HCT116 (cell line): ENCODE measurements around the gene SP3. TPM values are rescaled to one million over a fixed set of nuclear protein-coding genes. Genes with fewer than 3 reads are reported as not detected.

Source experiments
- ATAC-seq: fragments of 200-7000 bp; cut with Tn5 transposase; 2 replicates; pipeline ENCODE4 v1.9.1; 2020; ENCODE audit warnings: mild to moderate bottlenecking, moderate library complexity
- BruUV-seq: library from RNA; stranded (reverse); fragments of 400-500 nt; replicated peaks from 2 replicates; lab custom pipeline; 2021; lab: Mats Ljungman, UMichigan
- CTCF ChIA-PET: fragments of 300-600 bp; sonication (Branson Sonifier 250); formaldehyde crosslinking; loops from one replicate; lab custom pipeline; 2021; ENCODE audit warnings: antibody characterized with exemption; lab: Charles Lee
- POLR2A ChIA-PET: fragments of 300-600, 350-600 bp; sonication (Branson Sonifier 250); formaldehyde crosslinking; loops from one replicate; lab custom pipeline; 2021; ENCODE audit warnings: antibody characterized with exemption; lab: Charles Lee
- RAD21 ChIA-PET, 2 experiments: fragments of 300-600 bp; sonication (Branson Sonifier 250); formaldehyde crosslinking; loops; one replicate each; lab custom pipeline; 2023; ENCODE audit warnings: low total read pairs in 2 of 2; ENCODE audit not compliant: uncharacterized antibody in 2 of 2, unreplicated experiment in 2 of 2, low non-redundant PET in 1 of 2; lab: Charles Lee
- DNase-seq: peaks from one replicate; pipeline ENCODE4 v3.0.0-alpha.2; 2010; ENCODE audit warnings: low read depth, low spot score
- H2AFZ ChIP-seq: fragments of 200-600 bp; shearing (Covaris generic), sonication (generic); 2 replicates; pipeline ENCODE4 v1.6.1; 2017; ENCODE audit warnings: low read depth, mixed run types, mixed read lengths, antibody characterized with exemption, low read length; ENCODE audit not compliant: poor library complexity, severe bottlenecking
- H3K27ac ChIP-seq: 2 replicates; pipeline ENCODE4 v1.5.1; 2012; ENCODE audit warnings: low read depth, low read length
- H3K27me3 ChIP-seq: fragments of 200-600 bp; sonication (generic); 2 replicates; pipeline ENCODE4 v1.6.1; 2016; ENCODE audit warnings: mixed run types, low read length, mixed read lengths; ENCODE audit not compliant: insufficient read depth
- H3K36me3 ChIP-seq, 2 experiments: fragments of 200-500 bp in 1 of 2; fragments of 200-600 bp in 1 of 2; sonication (Bioruptor generic) in 1 of 2; sonication (generic) in 1 of 2; 2 replicates each; pipeline versions ENCODE4 v1.5.1 to v1.6.1; 2014 to 2016; ENCODE audit warnings: low read length in 2 of 2, inconsistent platforms in 1 of 2, mixed read lengths in 1 of 2, mixed run types in 1 of 2; ENCODE audit not compliant: insufficient read depth in 2 of 2, control insufficient read depth in 1 of 2
- H3K4me1 ChIP-seq, 2 experiments: fragments of 200-600 bp in 1 of 2; sonication (generic) in 1 of 2; 2 replicates each; pipeline versions ENCODE4 v1.5.1 to v1.6.1; 2012 to 2017; ENCODE audit warnings: low read length in 2 of 2, inconsistent platforms in 1 of 2, mild to moderate bottlenecking in 1 of 2, mixed read lengths in 1 of 2, mixed run types in 1 of 2, moderate library complexity in 1 of 2; ENCODE audit not compliant: insufficient read depth in 2 of 2, control insufficient read depth in 1 of 2
- H3K4me2 ChIP-seq: fragments of 200-600 bp; sonication (generic); 2 replicates; pipeline ENCODE4 v1.6.1; 2017; ENCODE audit warnings: mixed run types, low read length, mixed read lengths
- H3K4me3 ChIP-seq, 2 experiments: fragments of 200-600 bp in 1 of 2; sonication (generic) in 1 of 2; replicated peaks in 1 of 2; 2 replicates each; pipeline ENCODE4 v1.5.1; 2011 to 2016; ENCODE audit warnings: low read length in 2 of 2, control low read depth in 1 of 2, low read depth in 1 of 2, mild to moderate bottlenecking in 1 of 2, mixed read lengths in 1 of 2, mixed run types in 1 of 2
- H3K79me2 ChIP-seq: fragments of 200-600 bp; sonication (generic); 2 replicates; pipeline ENCODE4 v1.6.1; 2017; ENCODE audit warnings: mild to moderate bottlenecking, mixed run types, low read length, moderate library complexity, mixed read lengths; ENCODE audit not compliant: insufficient read depth
- H3K9ac ChIP-seq: fragments of 200-600 bp; sonication (generic); 2 replicates; pipeline ENCODE4 v1.6.1; 2016; ENCODE audit warnings: low read length, mixed read lengths
- H3K9me2 ChIP-seq: fragments of 200-600 bp; sonication (generic), shearing (Covaris generic); 2 replicates; pipeline ENCODE4 v1.6.1; 2017; ENCODE audit warnings: mixed run types, mild to moderate bottlenecking, moderate library complexity; ENCODE audit not compliant: insufficient read depth
- H3K9me3 ChIP-seq, 2 experiments: fragments of 200-500 bp in 1 of 2; fragments of 200-600 bp in 1 of 2; sonication (Bioruptor generic) in 1 of 2; sonication (generic) in 1 of 2; 2 replicates each; pipeline ENCODE4 v1.6.1; 2014 to 2017; ENCODE audit warnings: low read length in 2 of 2, mixed read lengths in 2 of 2, inconsistent platforms in 1 of 2, low read depth in 1 of 2, mild to moderate bottlenecking in 1 of 2, mixed run types in 1 of 2, moderate library complexity in 1 of 2; ENCODE audit not compliant: control insufficient read depth in 1 of 2, insufficient read depth in 1 of 2
- H4K20me1 ChIP-seq: fragments of 200-600 bp; sonication (generic), shearing (Covaris generic); 2 replicates; pipeline ENCODE4 v1.6.1; 2017; ENCODE audit warnings: mixed run types, mild to moderate bottlenecking, moderate library complexity; ENCODE audit not compliant: insufficient read depth
- CBX3 ChIP-seq: IDR thresholded peaks from 2 replicates; pipeline ENCODE4 v1.6.1; 2012; ENCODE audit warnings: low read depth
- EGR1 ChIP-seq: IDR thresholded peaks from 2 replicates; pipeline ENCODE4 v1.6.1; 2012; ENCODE audit warnings: low read depth
- ELF1 ChIP-seq: IDR thresholded peaks from 2 replicates; pipeline ENCODE4 v1.6.1; 2012; ENCODE audit warnings: low read depth, borderline replicate concordance
- EZH2phosphoT487 ChIP-seq: fragments of 200-600 bp; IDR thresholded peaks from 2 replicates; pipeline ENCODE4 v1.6.1; 2018; ENCODE audit warnings: antibody characterized with exemption, borderline replicate concordance
- FOSL1 ChIP-seq: IDR thresholded peaks from 2 replicates; pipeline ENCODE4 v1.6.1; 2012; ENCODE audit warnings: low read depth
- POLR2AphosphoS5 ChIP-seq: IDR thresholded peaks from 2 replicates; pipeline ENCODE4 v1.6.1; 2011; ENCODE audit warnings: mild to moderate bottlenecking, low read depth, low read length, moderate library complexity
- RAD21 ChIP-seq: IDR thresholded peaks from 2 replicates; pipeline ENCODE4 v1.6.1; 2012; ENCODE audit warnings: low read depth, mild to moderate bottlenecking
- SIN3A ChIP-seq: IDR thresholded peaks from 2 replicates; pipeline ENCODE4 v1.6.1; 2012; ENCODE audit warnings: low read depth
- SRF ChIP-seq: IDR thresholded peaks from 2 replicates; pipeline ENCODE4 v1.6.1; 2012; ENCODE audit warnings: low read depth
- ZNF274 ChIP-seq: fragments of 200-500 bp; sonication (Bioruptor generic); IDR thresholded peaks from 2 replicates; pipeline ENCODE4 v1.6.1; 2014; ENCODE audit warnings: mild to moderate bottlenecking, low read depth, low read length, inconsistent platforms
- intact Hi-C: fragments of 100-400 bp; cut with micrococcal nuclease; formaldehyde crosslinking; loops from 2 replicates; pipeline ENCODE4 v1.10.0; 2022
- total RNA-seq: library from RNA; stranded (reverse); gene quantifications from one replicate; pipeline ENCODE4 v1.2.1, GENCODE V29; 2021; ENCODE audit not compliant: unreplicated experiment
- TF ChIP-seq, protein P1 (sequence below): IDR thresholded peaks from 2 replicates; pipeline ENCODE4 v1.6.1; 2012; ENCODE audit warnings: low read depth
- TF ChIP-seq, protein P2 (sequence below): IDR thresholded peaks from 2 replicates; pipeline ENCODE4 v1.6.1; 2012
- TF ChIP-seq, protein P3 (sequence below): IDR thresholded peaks from 2 replicates; pipeline ENCODE4 v1.6.1; 2012

SP3 gene
- total RNA-seq, 1 experiment from 2014 or later: 98.0 TPM

DNA sequence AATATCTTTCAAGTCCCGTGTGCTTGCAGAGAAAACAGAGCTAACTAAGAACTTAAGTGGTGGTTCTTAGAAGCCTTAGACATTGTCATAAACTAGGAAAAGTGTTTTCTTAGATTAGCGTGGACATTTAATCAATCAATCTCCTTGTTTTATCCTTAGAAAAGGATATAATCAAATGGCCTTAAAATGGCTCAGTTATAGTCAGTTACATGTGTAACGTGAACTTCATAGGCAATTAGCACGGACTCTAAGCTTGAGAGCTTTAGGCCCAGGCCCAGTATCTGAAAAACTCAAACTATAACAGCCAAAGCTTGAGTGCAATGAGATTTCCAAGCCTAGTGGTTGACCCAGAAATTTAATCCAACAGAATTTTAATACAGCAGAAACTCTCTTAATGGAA, 43.5 kb upstream of the SP3 start:
- H3K79me2 ChIP-seq: no peaks in the 10 kb centered on the region
- no TSS peak for BruUV-seq
- no peaks in the 10 kb centered on the region for H4K20me1 ChIP-seq
- H3K36me3 ChIP-seq: no peaks in the 10 kb centered on the region
- H3K4me3 ChIP-seq: no peak overlapping the region
- H3K9ac ChIP-seq: no peak overlapping the region
- ATAC-seq: no peak
- CTCF ChIA-PET: no interaction called here
- RAD21 ChIA-PET: no interaction called here
- H3K4me2 ChIP-seq: no peak overlapping the region
- peaks cover 0 to 6% of the 10 kb centered on the region in 2 experiments; a peak in 2 of 4 replicates for H3K4me1 ChIP-seq
- TF ChIP-seq, protein P1, sequence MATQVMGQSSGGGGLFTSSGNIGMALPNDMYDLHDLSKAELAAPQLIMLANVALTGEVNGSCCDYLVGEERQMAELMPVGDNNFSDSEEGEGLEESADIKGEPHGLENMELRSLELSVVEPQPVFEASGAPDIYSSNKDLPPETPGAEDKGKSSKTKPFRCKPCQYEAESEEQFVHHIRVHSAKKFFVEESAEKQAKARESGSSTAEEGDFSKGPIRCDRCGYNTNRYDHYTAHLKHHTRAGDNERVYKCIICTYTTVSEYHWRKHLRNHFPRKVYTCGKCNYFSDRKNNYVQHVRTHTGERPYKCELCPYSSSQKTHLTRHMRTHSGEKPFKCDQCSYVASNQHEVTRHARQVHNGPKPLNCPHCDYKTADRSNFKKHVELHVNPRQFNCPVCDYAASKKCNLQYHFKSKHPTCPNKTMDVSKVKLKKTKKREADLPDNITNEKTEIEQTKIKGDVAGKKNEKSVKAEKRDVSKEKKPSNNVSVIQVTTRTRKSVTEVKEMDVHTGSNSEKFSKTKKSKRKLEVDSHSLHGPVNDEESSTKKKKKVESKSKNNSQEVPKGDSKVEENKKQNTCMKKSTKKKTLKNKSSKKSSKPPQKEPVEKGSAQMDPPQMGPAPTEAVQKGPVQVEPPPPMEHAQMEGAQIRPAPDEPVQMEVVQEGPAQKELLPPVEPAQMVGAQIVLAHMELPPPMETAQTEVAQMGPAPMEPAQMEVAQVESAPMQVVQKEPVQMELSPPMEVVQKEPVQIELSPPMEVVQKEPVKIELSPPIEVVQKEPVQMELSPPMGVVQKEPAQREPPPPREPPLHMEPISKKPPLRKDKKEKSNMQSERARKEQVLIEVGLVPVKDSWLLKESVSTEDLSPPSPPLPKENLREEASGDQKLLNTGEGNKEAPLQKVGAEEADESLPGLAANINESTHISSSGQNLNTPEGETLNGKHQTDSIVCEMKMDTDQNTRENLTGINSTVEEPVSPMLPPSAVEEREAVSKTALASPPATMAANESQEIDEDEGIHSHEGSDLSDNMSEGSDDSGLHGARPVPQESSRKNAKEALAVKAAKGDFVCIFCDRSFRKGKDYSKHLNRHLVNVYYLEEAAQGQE: no peak
- TF ChIP-seq SIN3A (no peak), FOSL1 (no peak), EGR1 (no peak), POLR2AphosphoS5 (no peak), EZH2phosphoT487 (no peak), CBX3 (no peak), ZNF274 (no peak), SRF (no peak), ELF1 (no peak), RAD21 (no peak)
- TF ChIP-seq, protein P2, sequence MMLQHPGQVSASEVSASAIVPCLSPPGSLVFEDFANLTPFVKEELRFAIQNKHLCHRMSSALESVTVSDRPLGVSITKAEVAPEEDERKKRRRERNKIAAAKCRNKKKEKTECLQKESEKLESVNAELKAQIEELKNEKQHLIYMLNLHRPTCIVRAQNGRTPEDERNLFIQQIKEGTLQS: no peak
- TF ChIP-seq, protein P3, sequence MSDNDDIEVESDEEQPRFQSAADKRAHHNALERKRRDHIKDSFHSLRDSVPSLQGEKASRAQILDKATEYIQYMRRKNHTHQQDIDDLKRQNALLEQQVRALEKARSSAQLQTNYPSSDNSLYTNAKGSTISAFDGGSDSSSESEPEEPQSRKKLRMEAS: no peak
- H3K9me3 ChIP-seq: no peaks in the 10 kb centered on the region
- H2AFZ ChIP-seq: peak overlapping the region; percentile 7
- intact Hi-C loops: no loop called here
- no peaks in the 10 kb centered on the region for H3K9me2 ChIP-seq
- no peak overlapping the region for H3K27ac ChIP-seq
- POLR2A ChIA-PET: no interaction called here
- no peaks in the 10 kb centered on the region for H3K27me3 ChIP-seq
- DNase-seq: no peak
